HG03103 (cell line): ENCODE results near the gene STXBP1.
A peak's percentile ranks its signal among the peaks of the same experiment; 100 is the strongest.

Experiments used
- ATAC-seq: cut with Tn5 transposase; IDR thresholded peaks from one replicate; pipeline ENCODE4 v1.9.1; 2021; ENCODE audit warnings: low read depth; ENCODE audit not compliant: unreplicated experiment

Gene STXBP1

DNA sequence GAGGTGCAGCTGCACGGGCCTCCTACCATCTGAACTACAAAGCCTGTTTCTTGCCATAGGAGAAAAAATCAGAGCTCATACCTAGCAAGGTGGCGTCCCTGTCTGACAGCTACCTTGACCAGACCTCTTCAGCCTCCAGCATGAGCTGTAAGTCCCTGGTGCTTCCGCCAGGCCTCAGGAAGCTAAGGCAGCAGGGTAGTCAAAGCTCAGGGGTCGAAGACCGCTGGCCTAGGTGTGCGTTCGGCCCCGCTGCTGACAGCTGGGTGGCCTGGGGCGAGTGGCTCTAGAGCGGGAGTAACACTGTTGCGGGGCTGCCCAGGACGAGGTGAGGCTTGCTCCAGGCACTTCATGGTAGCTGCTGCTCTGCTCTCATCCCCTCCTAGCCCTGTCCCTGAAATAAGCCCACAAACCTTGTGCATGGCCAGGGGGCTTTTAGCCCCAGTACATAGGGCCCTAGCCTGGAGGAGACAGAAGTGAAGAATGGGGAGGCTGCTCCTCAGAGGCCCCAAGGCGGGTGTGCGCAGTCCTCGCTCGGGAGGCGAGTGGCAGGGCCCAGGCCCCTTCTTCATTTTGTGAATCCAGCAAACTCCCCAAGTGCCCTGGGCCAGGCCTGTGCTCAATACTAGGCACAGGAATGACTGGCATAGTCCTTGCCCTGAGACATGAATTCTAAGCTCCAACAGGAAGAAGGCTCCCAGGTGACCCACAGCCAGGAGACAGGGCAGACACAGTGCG, 117.6 kb downstream of the STXBP1 start:
- no peak for ATAC-seq

DNA sequence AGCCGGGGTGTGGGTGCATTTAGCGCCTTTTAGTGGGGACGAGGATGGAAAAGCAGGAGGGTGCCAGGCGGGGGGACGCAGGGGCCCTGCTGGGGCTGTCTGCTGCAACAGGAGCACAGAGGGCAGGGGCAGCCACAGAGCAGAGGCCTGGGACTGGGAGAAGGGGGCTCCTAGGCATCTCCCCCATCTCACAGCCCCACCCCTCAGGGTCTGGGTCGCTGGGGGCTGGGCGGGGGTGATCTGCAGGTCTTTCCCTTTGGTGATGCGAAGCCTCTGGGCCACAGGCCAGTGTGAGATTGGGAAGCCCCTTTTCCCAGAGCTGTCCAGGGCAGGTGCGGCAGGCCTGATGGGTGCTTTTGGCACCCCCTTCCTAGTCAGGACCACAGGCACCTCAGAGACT, 118.2 kb downstream of the STXBP1 start:
- ATAC-seq = no peak

- no peak for ATAC-seq
These were observed 118.8 kb downstream of the STXBP1 start for GRCh38 chr9:127730799-127731410.

DNA sequence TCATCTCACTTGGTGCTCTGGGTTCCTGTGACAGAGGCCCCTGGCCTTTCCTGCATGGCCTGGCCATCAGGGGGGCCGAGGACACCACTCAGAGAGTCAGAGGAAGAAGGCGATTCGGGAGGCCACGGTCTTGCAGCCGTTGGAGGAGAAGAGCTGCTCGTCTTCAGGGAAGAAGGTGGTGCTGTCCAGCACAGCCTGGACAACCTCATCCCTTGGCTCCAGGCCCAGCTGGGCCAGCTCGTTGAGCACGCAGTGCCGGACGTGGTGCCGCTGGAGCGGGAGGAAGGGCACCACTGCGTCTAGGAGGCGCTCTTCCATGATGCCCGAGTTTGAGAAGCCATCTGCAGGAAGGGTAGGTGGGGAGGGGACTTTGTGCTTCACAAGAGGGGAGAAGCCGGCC, 119.9 kb downstream of the STXBP1 start:
- ATAC-seq = no peak

- ATAC-seq = no peak
These were observed 120.4 kb downstream of the STXBP1 start for GRCh38 chr9:127732444-127732843.

DNA sequence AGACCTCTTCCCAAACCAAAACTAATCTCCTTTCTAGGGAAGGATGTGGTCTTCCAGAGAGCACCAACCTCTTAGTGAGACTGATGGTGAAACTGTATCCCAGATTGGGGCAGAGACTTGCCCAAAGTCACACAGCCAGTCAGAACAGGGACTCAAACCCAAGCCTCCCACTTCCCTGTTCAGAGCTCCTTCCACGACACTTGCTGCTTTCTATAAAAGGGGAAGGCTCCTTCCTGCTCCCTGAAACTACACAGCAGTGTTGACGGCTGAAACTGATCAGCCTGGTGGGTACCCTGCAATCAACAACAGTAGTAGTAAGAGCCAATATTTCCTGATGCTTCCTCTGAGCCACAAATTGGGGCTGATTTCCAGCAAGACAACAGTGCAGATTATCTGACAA, 121.5 kb downstream of the STXBP1 start:
- no peak for ATAC-seq

- ATAC-seq = no peak
These were observed 122.2 kb downstream of the STXBP1 start for GRCh38 chr9:127734247-127734746.

DNA sequence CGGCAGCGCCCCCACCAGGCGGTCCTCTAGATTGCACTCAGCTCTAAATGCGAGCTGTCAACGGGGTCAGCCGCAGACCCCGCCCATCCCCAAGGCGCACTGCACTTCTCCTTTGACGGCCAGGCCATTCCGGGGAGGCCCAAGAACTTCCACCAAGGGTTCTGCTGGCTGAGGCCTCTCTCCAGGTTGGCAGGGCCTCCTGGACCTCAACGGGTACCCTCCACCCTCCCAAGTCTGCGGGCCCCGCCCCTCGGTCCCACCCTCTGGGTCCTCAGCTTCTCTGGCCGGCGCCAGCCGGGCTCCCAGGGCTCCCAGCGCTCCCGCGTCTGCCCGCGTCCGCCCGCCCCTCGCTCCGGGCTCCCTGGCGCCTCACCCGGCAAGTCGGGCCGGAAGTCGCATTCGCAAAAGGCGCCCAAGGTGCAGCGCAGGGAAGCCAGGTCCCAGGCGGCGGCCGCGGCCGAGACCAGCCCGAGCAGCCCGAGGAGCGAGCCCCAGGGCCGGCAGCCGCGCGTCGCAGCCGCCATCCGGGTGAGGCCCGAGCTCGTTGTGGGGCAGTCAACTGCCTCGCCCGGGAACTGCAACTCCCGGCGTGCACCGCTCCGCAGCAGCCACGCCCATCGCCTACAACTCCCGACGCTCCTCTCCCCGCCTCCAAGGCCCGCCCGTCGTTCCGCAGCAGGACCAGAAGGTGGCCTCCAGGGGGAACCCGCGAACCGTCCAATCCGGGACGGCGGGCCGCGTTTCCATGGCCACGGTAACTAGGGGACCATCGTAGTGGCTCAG, 122.9 kb downstream of the STXBP1 start, which contains the start of gene TOR2A:
Gene TOR2A, minus strand, starts transcription at position 548 of the 783 bp plus-strand sequence. Its CDS starts 24 bp downstream, at position 524.
- ATAC-seq = peak; percentile 89

DNA sequence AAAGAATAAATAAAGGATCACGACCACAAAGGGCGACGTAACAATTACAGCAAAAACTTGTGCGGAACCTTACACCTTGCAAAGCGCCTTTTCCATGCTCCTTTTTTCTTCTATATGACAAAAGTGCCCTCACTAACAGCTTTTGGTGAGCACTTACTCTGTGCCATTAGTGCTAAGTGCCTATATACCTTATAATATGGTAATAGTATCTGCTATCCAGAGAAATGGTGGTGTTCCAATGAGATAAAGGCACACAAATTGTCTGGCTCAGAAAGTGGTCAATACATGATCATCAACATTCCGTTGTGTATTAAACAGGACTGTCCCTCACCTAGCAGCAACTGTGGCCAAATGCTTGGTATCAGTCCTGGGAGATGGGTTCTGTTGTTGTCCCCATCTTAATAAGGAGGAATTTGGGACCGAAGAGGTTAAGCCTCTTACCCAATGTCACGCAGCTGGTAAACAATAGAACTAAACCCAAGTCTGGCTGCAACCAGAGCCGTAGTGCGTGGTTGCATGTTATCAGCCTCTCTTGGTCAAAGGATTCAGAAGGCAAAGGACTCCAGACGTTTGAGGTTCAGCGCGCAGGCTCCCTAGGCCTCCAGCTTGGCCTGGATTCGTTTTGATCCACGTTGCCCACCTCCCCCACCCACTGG, 123.6 kb downstream of the STXBP1 start:
- no peak for ATAC-seq

DNA sequence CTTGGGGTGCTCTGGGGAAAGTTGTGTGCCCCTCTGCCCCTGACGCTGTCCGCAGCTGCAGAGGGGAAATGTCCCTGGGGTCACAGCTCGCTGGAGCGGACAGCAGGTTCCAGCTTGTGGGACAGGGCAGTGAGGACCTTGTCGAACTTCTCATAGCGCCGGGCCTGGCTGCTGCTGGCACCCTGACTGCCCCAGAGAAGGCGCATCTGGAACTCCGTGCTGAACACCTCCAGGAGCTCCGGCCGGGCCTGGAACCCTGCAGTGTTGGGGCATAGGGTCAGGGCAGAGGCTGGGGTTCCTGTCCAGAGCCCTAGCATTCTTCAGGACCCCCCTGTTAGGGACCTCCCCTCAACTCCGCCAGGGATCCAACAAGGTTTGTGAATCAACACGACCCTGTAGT, 126.6 kb downstream of the STXBP1 start:
- ATAC-seq = no peak

DNA sequence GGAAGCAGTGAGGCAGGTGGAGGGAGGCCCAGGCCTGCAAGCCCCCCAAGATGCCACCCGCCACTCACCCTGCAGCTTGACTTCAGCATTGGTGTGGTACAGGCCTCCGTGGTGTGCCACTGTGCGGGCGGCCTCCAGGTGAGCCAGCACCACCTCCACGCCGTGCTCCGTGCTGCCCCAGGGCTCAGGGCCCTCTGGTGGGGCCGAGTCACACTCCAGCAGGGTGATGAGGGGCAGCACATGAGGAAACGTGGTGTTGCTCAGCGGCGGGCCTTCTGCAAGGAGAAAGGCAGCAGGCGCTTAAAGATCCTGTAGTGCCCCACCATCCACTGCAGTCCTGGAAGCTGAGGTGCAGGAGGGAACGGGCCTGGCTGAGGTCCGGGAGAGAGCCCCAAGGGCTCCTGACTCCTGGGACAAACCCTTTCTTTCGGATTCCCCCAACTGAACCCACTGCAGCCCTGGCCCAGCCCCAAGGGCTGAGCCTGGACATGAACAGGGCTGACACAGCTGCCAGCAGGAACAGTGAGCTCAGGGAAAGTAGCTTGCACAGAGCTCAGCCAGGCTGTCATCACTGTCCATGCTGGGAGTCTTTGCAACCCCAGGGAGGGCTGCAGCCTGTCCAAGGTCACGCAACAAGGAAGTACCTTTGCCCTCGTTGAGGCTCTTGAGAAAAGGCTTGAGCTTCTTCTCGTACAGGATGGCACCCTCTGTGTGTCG, 127.7 kb downstream of the STXBP1 start:
- ATAC-seq = no peak

DNA sequence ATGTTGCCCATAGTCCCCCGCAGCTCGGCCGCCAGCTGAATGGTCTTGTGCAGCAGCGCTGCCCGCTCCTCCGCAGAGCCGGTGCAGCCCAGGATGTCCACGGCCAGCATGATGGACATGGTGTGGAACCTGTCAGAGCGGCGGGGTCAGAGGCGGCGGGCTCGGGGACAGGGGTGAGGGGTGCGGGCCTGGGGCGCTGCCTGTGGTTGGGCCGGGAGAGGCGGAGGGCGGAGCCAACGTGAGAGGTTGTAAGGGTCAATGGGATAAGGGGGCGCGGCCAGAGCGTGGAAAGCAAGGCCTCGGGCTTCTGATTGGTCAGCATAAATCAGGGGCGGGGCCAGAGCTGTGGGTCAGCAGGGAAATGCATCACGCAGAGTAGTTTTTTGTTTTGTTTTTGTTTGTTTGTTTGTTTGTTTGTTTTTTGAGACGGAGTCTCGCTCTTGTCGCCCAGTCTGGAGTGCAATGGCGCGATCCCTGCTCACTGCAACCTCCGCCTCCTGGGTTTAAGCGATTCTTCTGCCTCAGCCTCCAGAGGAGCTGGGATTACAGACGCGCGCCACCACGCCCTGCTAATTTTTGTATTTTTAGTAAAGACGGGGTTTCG, 129.9 kb downstream of the STXBP1 start:
- ATAC-seq = no peak
